ENCODE measurements around the gene STING1.
"Not testable (repeated sequence)": the region's sequence is repeated elsewhere in the genome, so short reads cannot be mapped to it uniquely, and the experiment has no call there.

The STING1 gene

DNA sequence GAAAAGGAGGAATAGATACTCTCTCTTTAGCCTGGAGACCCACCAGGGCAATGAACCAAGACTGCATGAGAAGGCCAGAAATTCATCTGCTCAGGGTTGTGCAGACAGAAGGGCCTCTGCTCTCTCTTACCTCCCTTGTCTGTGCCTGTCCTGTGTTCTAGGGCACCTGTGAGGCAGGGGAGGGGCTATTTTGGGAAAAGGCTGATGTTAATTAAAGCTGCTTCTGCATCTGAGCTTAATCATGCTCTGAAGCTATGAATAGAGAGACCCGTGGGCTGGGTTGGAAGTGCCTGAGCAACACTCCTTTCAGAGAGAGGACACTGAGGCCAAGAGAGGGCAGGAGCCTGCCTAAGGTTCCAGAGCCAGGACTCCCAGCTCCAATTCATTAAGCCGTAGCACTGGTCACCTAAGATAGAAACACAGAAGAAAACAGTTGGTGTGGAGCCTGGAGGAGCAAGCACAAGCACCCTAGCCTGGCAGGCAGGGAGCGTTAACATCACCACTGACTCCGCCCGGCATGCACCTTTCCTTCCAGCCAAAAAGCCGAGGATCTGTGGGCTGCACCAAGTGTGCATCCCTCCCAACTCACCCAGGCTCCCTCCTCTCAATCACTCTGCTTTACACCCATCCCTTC is 31.4 kb upstream of the STING1 start:
- Histone ChIP-seq H3K9me3 (no peaks in the 10 kb centered on the region), H3K27ac (no peak overlapping the region), H3K36me3 (no peaks in the 10 kb centered on the region), H3K4me3 (ENCODE audit: low read depth in 1 of 2, low read length in 1 of 2) (no peak overlapping the region), H3K27me3 (no peaks in the 10 kb centered on the region), H3K4me1 (ENCODE audit: control insufficient read depth in 1 of 2, insufficient read depth in 1 of 2, low read depth in 1 of 2, low read length in 1 of 2) (peaks cover 11 to 14% of the 10 kb centered on the region in 2 experiments)
- no peak for TF ChIP-seq CTCF (IDR thresholded peaks at IDR 0.05)

DNA sequence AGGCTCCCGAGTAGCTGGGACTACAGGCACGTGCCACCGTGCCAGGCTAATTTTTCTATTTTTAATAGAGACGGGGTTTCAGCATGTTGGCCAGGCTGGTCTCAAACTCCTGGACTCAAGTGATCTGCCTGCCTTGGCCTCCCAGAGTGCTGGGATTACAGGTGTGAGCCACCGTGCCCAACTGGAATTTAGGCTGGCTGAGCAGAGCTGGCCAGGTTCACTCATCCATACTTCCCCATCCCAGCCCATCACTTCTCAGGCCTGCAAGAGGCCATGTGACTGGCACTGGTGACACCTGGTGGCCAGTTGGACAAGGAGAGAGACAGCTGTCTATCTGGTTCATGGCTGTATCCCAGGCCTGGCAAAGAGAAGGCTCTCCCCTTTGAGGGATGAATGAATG is 30.9 kb upstream of the STING1 start:
- peak; percentile 62 for TF ChIP-seq CTCF (IDR thresholded peaks at IDR 0.05)
- H3K27me3 ChIP-seq; H3K27ac ChIP-seq; H3K9me3 ChIP-seq; H3K4me3 ChIP-seq (ENCODE audit: low read depth in 1 of 2, low read length in 1 of 2); H3K36me3 ChIP-seq: not testable (repeated sequence)
- peaks cover 9 to 13% of the 10 kb centered on the region in 2 experiments for H3K4me1 ChIP-seq (ENCODE audit: control insufficient read depth in 1 of 2, insufficient read depth in 1 of 2, low read depth in 1 of 2, low read length in 1 of 2)

DNA sequence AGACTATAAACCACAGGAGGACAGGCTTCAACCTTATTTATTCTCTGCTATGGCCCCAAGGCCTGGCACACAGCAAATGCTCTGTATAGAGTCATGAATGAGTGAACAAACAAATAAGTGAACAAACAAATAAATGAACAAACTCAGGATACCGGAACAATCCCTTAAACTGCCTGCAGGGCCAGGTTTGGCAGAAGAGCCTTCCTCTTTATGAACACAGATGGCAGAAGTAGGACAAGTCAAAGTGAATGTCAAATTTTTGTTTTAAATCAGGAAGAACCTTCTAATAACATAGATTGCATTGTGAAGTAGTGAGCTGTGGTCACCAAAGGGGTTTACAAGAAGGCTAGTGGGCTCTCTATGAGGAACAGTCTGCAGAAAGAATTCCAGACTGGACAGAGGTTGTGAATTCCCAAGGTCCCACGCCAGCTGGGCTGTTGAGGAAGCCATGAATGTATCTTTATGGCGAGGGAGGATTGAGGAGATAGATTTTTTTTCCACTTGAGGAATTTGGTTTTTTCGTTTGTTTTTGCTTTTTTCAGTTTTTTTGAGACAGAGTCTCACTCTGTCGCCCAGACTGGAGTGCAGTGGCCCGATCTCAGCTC is 30.3 kb upstream of the STING1 start:
- Histone ChIP-seq H3K36me3 (no peaks in the 10 kb centered on the region), H3K4me1 (ENCODE audit: control insufficient read depth in 1 of 2, insufficient read depth in 1 of 2, low read depth in 1 of 2, low read length in 1 of 2) (peaks cover 4 to 8% of the 10 kb centered on the region in 2 experiments), H3K27me3 (no peaks in the 10 kb centered on the region), H3K27ac (no peak overlapping the region), H3K4me3 (ENCODE audit: low read depth in 1 of 2, low read length in 1 of 2) (no peak overlapping the region), H3K9me3 (no peaks in the 10 kb centered on the region)
- TF ChIP-seq CTCF (IDR thresholded peaks at IDR 0.05), result no peak

DNA sequence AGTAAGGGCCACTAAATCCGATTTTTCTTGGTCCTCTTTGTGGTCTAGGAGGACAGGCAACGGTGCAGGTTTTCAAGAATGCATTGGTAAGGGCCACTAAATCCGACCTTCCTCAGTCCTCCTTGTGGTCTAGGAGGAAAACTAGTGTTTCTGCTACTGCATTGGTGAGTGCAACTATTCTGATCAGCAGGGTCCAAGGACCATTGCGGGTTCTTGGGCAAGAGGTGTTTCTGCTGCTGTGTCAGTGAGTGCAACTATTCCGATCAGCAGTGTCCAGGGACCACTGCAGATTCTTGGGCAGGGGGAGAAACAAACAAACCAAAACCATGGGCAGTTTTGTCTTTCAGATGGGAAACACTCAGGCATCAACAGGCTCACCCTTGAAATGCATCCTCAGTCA is 22.2 kb upstream of the STING1 start:
- H3K4me3 ChIP-seq (ENCODE audit: low read depth in 1 of 2, low read length in 1 of 2); H3K36me3 ChIP-seq; H3K27ac ChIP-seq; H3K4me1 ChIP-seq (ENCODE audit: control insufficient read depth in 1 of 2, insufficient read depth in 1 of 2, low read depth in 1 of 2, low read length in 1 of 2); H3K27me3 ChIP-seq; H3K9me3 ChIP-seq: not testable (repeated sequence)

DNA sequence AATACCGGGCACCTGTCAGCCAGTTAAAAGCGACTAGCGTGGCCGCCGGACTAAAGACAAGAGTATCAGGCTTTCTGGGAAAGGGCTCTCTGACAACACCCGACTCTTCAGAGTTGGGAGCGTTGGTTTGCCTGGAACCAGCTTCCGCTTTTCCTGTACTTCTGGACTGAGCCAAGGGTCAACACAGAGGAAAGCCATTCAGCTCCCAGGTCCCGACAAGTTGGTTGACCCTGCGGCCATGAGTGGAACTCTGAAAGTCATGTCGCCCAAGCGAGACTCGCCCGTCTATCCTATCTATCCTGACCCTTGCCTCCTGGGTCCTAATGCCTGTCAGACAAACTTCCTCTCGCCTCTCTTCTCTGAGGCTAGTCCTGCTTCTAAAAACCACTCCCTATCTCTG is 21.3 kb upstream of the STING1 start:
- not testable (repeated sequence) for H3K4me3 ChIP-seq (ENCODE audit: low read depth in 1 of 2, low read length in 1 of 2); H3K27me3 ChIP-seq; H3K36me3 ChIP-seq; H3K4me1 ChIP-seq (ENCODE audit: control insufficient read depth in 1 of 2, insufficient read depth in 1 of 2, low read depth in 1 of 2, low read length in 1 of 2); H3K27ac ChIP-seq; H3K9me3 ChIP-seq

GRCh38 chr5:139503036-139503817 is 20.7 kb upstream of the STING1 start:
- H3K36me3 ChIP-seq; H3K9me3 ChIP-seq; H3K27me3 ChIP-seq; H3K4me1 ChIP-seq (ENCODE audit: control insufficient read depth in 1 of 2, insufficient read depth in 1 of 2, low read depth in 1 of 2, low read length in 1 of 2); H3K27ac ChIP-seq; H3K4me3 ChIP-seq (ENCODE audit: low read depth in 1 of 2, low read length in 1 of 2): not testable (repeated sequence)

- no peak overlapping the region for H3K4me3 ChIP-seq (ENCODE audit: low read depth in 1 of 2, low read length in 1 of 2)
- no peak for TF ChIP-seq CTCF (IDR thresholded peaks at IDR 0.05)
- no peaks in the 10 kb centered on the region for H3K4me1 ChIP-seq (ENCODE audit: control insufficient read depth in 1 of 2, insufficient read depth in 1 of 2, low read depth in 1 of 2, low read length in 1 of 2)
- H3K27me3 ChIP-seq, result no peaks in the 10 kb centered on the region
- H3K9me3 ChIP-seq, result no peaks in the 10 kb centered on the region
- H3K36me3 ChIP-seq, result no peaks in the 10 kb centered on the region
- H3K27ac ChIP-seq, result no peak overlapping the region
These were observed 18.8 kb upstream of the STING1 start for GRCh38 chr5:139501381-139501780.
